CD4-positive, alpha-beta T cell treated with Interleukin-6 for 4 hours (primary cell): ENCODE data around the gene GLYATL1B.
"Not testable (repeated sequence)": the region's sequence is repeated elsewhere in the genome, so short reads cannot be mapped to it uniquely, and the experiment has no call there.

ENCODE experiments used
- DNase-seq: peaks from one replicate; pipeline ENCODE4 v3.0.0-alpha.2; 2020; ENCODE audit warnings: mixed read lengths

GLYATL1B gene

GRCh38 chr11:59097113-59097708 is 11.1 kb downstream of the GLYATL1B start:
- DNase-seq = peak; percentile 78

- not testable (repeated sequence) for DNase-seq
These were observed 11.8 kb downstream of the GLYATL1B start for GRCh38 chr11:59097938-59098337.

GRCh38 chr11:59102259-59102765 is 16.2 kb downstream of the GLYATL1B start:
- peak; percentile 61 for DNase-seq

- DNase-seq = peak; percentile 64
These were observed 20.5 kb downstream of the GLYATL1B start, which contains the start of gene FAM111B for GRCh38 chr11:59106363-59107336. Gene FAM111B (plus strand): TSS chr11:59107237. CDS start chr11:59109626, 2,389 bp downstream.

- DNase-seq = not testable (repeated sequence)
These were observed 21.6 kb downstream of the GLYATL1B start for GRCh38 chr11:59107721-59108120.

- DNase-seq = no peak
These were observed 26.4 kb downstream of the GLYATL1B start for GRCh38 chr11:59112494-59112893.

- no peak for DNase-seq
These were observed 28.2 kb downstream of the GLYATL1B start for GRCh38 chr11:59114344-59114743.

- no peak for DNase-seq
These were observed 29.4 kb downstream of the GLYATL1B start for GRCh38 chr11:59115553-59115952.

GRCh38 chr11:59117774-59118173 is 31.7 kb downstream of the GLYATL1B start:
- no peak for DNase-seq

GRCh38 chr11:59119826-59120225 is 33.7 kb downstream of the GLYATL1B start:
- no peak for DNase-seq

GRCh38 chr11:59135648-59136461 is 49.7 kb downstream of the GLYATL1B start:
- peak; percentile 91 for DNase-seq

GRCh38 chr11:59136551-59136950 is 50.4 kb downstream of the GLYATL1B start:
- DNase-seq = not testable (repeated sequence)

GRCh38 chr11:59137190-59137589 is 51.1 kb downstream of the GLYATL1B start:
- DNase-seq = no peak

GRCh38 chr11:59138643-59139042 is 52.5 kb downstream of the GLYATL1B start:
- no peak for DNase-seq

GRCh38 chr11:59141191-59141590 is 55.1 kb downstream of the GLYATL1B start:
- DNase-seq = no peak

- no peak for DNase-seq
These were observed 55.8 kb downstream of the GLYATL1B start for GRCh38 chr11:59141673-59142460.

GRCh38 chr11:59142530-59143507 is 56.7 kb downstream of the GLYATL1B start, which contains the start of gene FAM111A:
Gene FAM111A (plus strand): TSS chr11:59142856. CDS start chr11:59148873, 6,017 bp downstream.
- peak; percentile 92 for DNase-seq

GRCh38 chr11:59144096-59144495 is 58.0 kb downstream of the GLYATL1B start:
- no peak for DNase-seq
